SK-N-SH (cell line): ENCODE measurements around the gene RYR3. TPM values are rescaled to one million over a fixed set of nuclear protein-coding genes. Genes with fewer than 3 reads are reported as not detected.

Source experiments
- CTCF ChIA-PET: fragments of 300-600, 350-600 bp; formaldehyde crosslinking; extraction: SDS; loops from one replicate; lab custom pipeline; 2021; lab: Yijun Ruan, JAX
- POLR2A ChIA-PET: fragments of 350-600 bp; sonication (Branson Sonifier 250); formaldehyde crosslinking; extraction: SDS; loops from one replicate; lab custom pipeline; 2020; ENCODE audit warnings: antibody characterized with exemption, inconsistent platforms; lab: Yijun Ruan, JAX
- DNase-seq: peaks from one replicate; pipeline ENCODE4 v3.0.0; 2012
- H2AFZ ChIP-seq: fragments of 200-600 bp; sonication (generic); 2 replicates; pipeline ENCODE4 v1.8.1; 2016; ENCODE audit warnings: antibody characterized with exemption, mild to moderate bottlenecking, low read depth
- H3F3A ChIP-seq: fragments of 200-600 bp; sonication (generic); replicated peaks from 2 replicates; pipeline ENCODE3; 2016; ENCODE audit warnings: antibody characterized with exemption, mild to moderate bottlenecking; ENCODE audit not compliant: insufficient read depth
- H3K27ac ChIP-seq, 2 experiments: fragments of 200-500 bp in 1 of 2; fragments of 200-600 bp in 1 of 2; sonication (Bioruptor generic) in 1 of 2; sonication (generic), shearing (Covaris generic) in 1 of 2; 2 replicates each; pipeline versions ENCODE4 v1.5.1 to v1.6.1; 2014 to 2016; ENCODE audit warnings: low read depth in 2 of 2, inconsistent platforms in 1 of 2, low read length in 1 of 2, mild to moderate bottlenecking in 1 of 2, mixed read lengths in 1 of 2
- H3K27me3 ChIP-seq: fragments of 200-600 bp; sonication (generic), shearing (Covaris generic); 2 replicates; pipeline ENCODE4 v1.6.1; 2016; ENCODE audit warnings: mixed run types; ENCODE audit not compliant: insufficient read depth
- H3K36me3 ChIP-seq, 2 experiments: fragments of 200-500 bp in 1 of 2; fragments of 200-600 bp in 1 of 2; sonication (Bioruptor generic) in 1 of 2; sonication (generic) in 1 of 2; replicated peaks in 1 of 2; 2 replicates each; pipeline versions ENCODE3 to v1.5.1; 2014 to 2016; ENCODE audit warnings: low read length in 1 of 2, mild to moderate bottlenecking in 1 of 2; ENCODE audit not compliant: insufficient read depth in 2 of 2, control insufficient read depth in 1 of 2
- H3K4me1 ChIP-seq, 2 experiments: fragments of 200-500 bp in 1 of 2; fragments of 200-600 bp in 1 of 2; sonication (Bioruptor generic) in 1 of 2; sonication (generic), shearing (Covaris generic) in 1 of 2; 2 replicates each; pipeline versions ENCODE4 v1.5.1 to v1.6.1; 2014 to 2016; ENCODE audit warnings: low read depth in 1 of 2, low read length in 1 of 2, mixed run types in 1 of 2; ENCODE audit not compliant: insufficient read depth in 2 of 2, control insufficient read depth in 1 of 2
- H3K4me2 ChIP-seq: fragments of 200-600 bp; sonication (generic), shearing (Covaris generic); 2 replicates; pipeline ENCODE4 v1.6.1; 2017; ENCODE audit warnings: mixed run types
- H3K4me3 ChIP-seq, 2 experiments: fragments of 200-500 bp in 1 of 2; fragments of 200-600 bp in 1 of 2; sonication (Bioruptor generic) in 1 of 2; sonication (generic), shearing (Covaris generic) in 1 of 2; 2 replicates each; pipeline versions ENCODE4 v1.5.1 to v1.8.1; 2014 to 2016; ENCODE audit warnings: low read depth in 2 of 2, inconsistent platforms in 1 of 2, low read length in 1 of 2, mild to moderate bottlenecking in 1 of 2, mixed read lengths in 1 of 2, moderate library complexity in 1 of 2
- H3K79me2 ChIP-seq: fragments of 200-600 bp; sonication (generic); 2 replicates; pipeline ENCODE4 v1.8.1; 2017; ENCODE audit warnings: mild to moderate bottlenecking; ENCODE audit not compliant: insufficient read depth
- H3K9ac ChIP-seq: fragments of 200-600 bp; sonication (generic); 2 replicates; pipeline ENCODE4 v1.6.1; 2017; ENCODE audit warnings: mixed run types
- H3K9me2 ChIP-seq: fragments of 200-600 bp; sonication (generic); 2 replicates; pipeline ENCODE4 v1.6.1; 2017; ENCODE audit warnings: mixed run types
- H3K9me3 ChIP-seq: fragments of 200-600 bp; sonication (generic); 2 replicates; pipeline ENCODE4 v1.6.1; 2017; ENCODE audit warnings: mixed run types, mild to moderate bottlenecking, moderate library complexity
- H4K20me1 ChIP-seq: fragments of 200-600 bp; sonication (generic); 2 replicates; pipeline ENCODE4 v1.6.1; 2017; ENCODE audit warnings: mild to moderate bottlenecking, mixed run types; ENCODE audit not compliant: insufficient read depth
- ELF1 ChIP-seq: IDR thresholded peaks from 2 replicates; pipeline ENCODE4 v1.4.0; 2012
- FOSL2 ChIP-seq: IDR thresholded peaks from 2 replicates; pipeline ENCODE4 v1.4.0; 2012; ENCODE audit warnings: low read depth, mild to moderate bottlenecking, moderate library complexity, borderline replicate concordance
- FOXJ3 ChIP-seq: sonication (generic); formaldehyde crosslinking; IDR thresholded peaks from 2 replicates; pipeline ENCODE4 v1.5.1; 2020; ENCODE audit warnings: mild to moderate bottlenecking, missing genetic modification reagents
- GABPA ChIP-seq: IDR thresholded peaks from 2 replicates; pipeline ENCODE4 v1.4.0; 2012; ENCODE audit warnings: low read depth, mild to moderate bottlenecking
- GATA2 ChIP-seq: sonication (generic); formaldehyde crosslinking; IDR thresholded peaks from 2 replicates; pipeline ENCODE4 v1.5.0; 2020; ENCODE audit warnings: mild to moderate bottlenecking, missing genetic modification reagents
- JUND ChIP-seq: IDR thresholded peaks from 2 replicates; pipeline ENCODE4 v1.4.0; 2012
- MEF2A ChIP-seq: IDR thresholded peaks from 2 replicates; pipeline ENCODE4 v1.4.0; 2012; ENCODE audit warnings: low read depth, borderline replicate concordance
- MXI1 ChIP-seq: IDR thresholded peaks from 2 replicates; pipeline ENCODE4 v1.6.1; 2012; ENCODE audit warnings: mild to moderate bottlenecking, low read depth, low read length, improper control_type of control experiment
- NFIC ChIP-seq: IDR thresholded peaks from 2 replicates; pipeline ENCODE4 v1.4.0; 2012; ENCODE audit warnings: borderline replicate concordance
- POLR2AphosphoS5 ChIP-seq: IDR thresholded peaks from 2 replicates; pipeline ENCODE4 v1.6.1; 2012; ENCODE audit warnings: low read depth, low read length
- RAD21 ChIP-seq: IDR thresholded peaks from 2 replicates; pipeline ENCODE4 v1.6.1; 2012; ENCODE audit warnings: mild to moderate bottlenecking, low read length
- RFX5 ChIP-seq: IDR thresholded peaks from 2 replicates; pipeline ENCODE4 v1.6.1; 2012; ENCODE audit warnings: mild to moderate bottlenecking, improper control_type of control experiment, low read length
- SMC3 ChIP-seq: IDR thresholded peaks from 2 replicates; pipeline ENCODE4 v1.6.1; 2012; ENCODE audit warnings: low read depth, low read length, improper control_type of control experiment
- TCF12 ChIP-seq: IDR thresholded peaks from 2 replicates; pipeline ENCODE4 v1.4.0; 2012
- WGBS: methylation state at CpG from one replicate; pipeline ENCODE4 v1.1.6; 2017; ENCODE audit warnings: low lambda C conversion rate; 5-methylcytosine and 5-hydroxymethylcytosine counted together
- polyA plus RNA-seq, 3 experiments: library from polyadenylated mRNA; depleted of rRNA; stranded (reverse); fragments of >200 nt; gene quantifications; 2 replicates each; pipeline ENCODE4 v1.2.3, GENCODE V29; 2012

RYR3 gene
- polyA plus RNA-seq, 1 of the 3 experiments (the other 2 are of a cell fraction), result 0.02 TPM

- WGBS, result 98% methylated on average over 6 of the region's 6 CpGs
- H3K9ac ChIP-seq, result no peak overlapping the region
- ChIA-PET CTCF (interaction anchor here (1.0 kb wide), 1 partner anchor 24 kb away, joined by 3 read pairs; no protein-coding TSS in a partner anchor), POLR2A (no interaction called here)
- no peaks in the 10 kb centered on the region for H3K36me3 ChIP-seq
- H3F3A ChIP-seq, result peaks cover 4% of the 10 kb centered on the region
- H4K20me1 ChIP-seq, result no peaks in the 10 kb centered on the region
- no peaks in the 10 kb centered on the region for H3K27me3 ChIP-seq
- peaks cover 3 to 5% of the 10 kb centered on the region in 2 experiments; a peak in 2 of 4 replicates for H3K4me1 ChIP-seq
- H3K79me2 ChIP-seq, result no peaks in the 10 kb centered on the region
- DNase-seq, result no peak
- no peak overlapping the region for H3K4me3 ChIP-seq
- H3K9me2 ChIP-seq, result no peaks in the 10 kb centered on the region
- no peak overlapping the region for H3K4me2 ChIP-seq
- no peak overlapping the region for H3K27ac ChIP-seq
- no peaks in the 10 kb centered on the region for H3K9me3 ChIP-seq
- no peak for TF ChIP-seq SMC3
- no peak for TF ChIP-seq RAD21
- TF ChIP-seq ELF1, result no peak
- TF ChIP-seq MEF2A, result no peak
- no peak for TF ChIP-seq GATA2 (CRISPR knock-in tag)
- no peak for TF ChIP-seq FOSL2
- no peak overlapping the region for H2AFZ ChIP-seq
These were observed 583.4 kb downstream of the RYR3 start for GRCh38 chr15:33894193-33894592.

DNA sequence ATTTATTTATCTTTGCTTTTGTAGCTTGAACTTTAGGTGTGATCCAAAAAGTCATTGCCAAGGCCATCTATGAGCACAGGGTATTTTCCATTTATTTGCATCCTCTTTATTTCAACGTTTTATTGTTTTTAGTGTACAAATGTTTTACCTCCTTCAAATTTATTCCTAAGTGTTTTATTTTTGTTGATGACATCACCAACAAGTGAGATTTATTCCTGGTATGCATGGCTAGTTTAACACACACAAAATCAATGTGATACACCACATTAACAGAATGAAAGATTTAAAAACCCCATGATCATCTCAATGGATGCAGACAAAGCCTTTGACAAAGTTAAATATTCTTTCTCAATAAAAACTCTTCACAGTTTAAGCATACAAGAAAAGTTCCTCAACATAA, 591.3 kb downstream of the RYR3 start:
- no peak overlapping the region for H3K27ac ChIP-seq
- TF ChIP-seq JUND, result no peak
- TF ChIP-seq ELF1, result no peak
- TF ChIP-seq, all 33 proteins: peak for 0
- Histone ChIP-seq H3K9ac (no peak overlapping the region), H3K9me3 (no peaks in the 10 kb centered on the region), H3K79me2 (no peaks in the 10 kb centered on the region), H3K4me1 (peaks cover 3 to 6% of the 10 kb centered on the region in 2 experiments; a peak in 3 of 4 replicates), H3K4me3 (no peak overlapping the region), H3K36me3 (no peaks in the 10 kb centered on the region), H2AFZ (no peak overlapping the region), H3K27me3 (no peaks in the 10 kb centered on the region), H4K20me1 (no peaks in the 10 kb centered on the region), H3F3A (peaks cover 6% of the 10 kb centered on the region), H3K9me2 (no peaks in the 10 kb centered on the region), H3K4me2 (no peak overlapping the region)
- ChIA-PET CTCF (no interaction called here), POLR2A (no interaction called here)
- 0% methylated on average over 1 of the region's 1 CpG for WGBS
- no peak for DNase-seq

DNA sequence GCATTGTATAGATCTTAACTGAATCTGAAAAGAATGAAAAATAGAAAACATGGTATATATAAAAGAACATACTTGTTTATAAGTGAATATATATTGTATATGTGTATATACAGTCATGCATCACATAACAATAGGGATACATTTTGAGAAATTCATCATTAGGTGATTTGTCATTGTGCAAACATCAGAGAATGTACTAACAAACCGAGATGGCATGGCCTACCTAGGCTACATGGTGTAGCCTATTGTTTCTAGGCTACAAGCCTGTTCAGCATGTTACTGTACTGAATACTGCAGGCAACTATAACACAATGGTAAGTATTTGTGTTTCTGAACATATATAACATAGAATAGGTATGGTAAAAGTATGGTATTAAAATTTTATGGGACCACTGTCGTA, 592.9 kb downstream of the RYR3 start:
- Histone ChIP-seq H3K36me3 (no peaks in the 10 kb centered on the region), H3K9ac (no peak overlapping the region), H3K27me3 (no peaks in the 10 kb centered on the region), H3K4me1 (peaks cover 0 to 12% of the 10 kb centered on the region in 2 experiments), H3K4me3 (no peak overlapping the region), H3K4me2 (no peak overlapping the region), H3K9me2 (no peaks in the 10 kb centered on the region), H4K20me1 (no peaks in the 10 kb centered on the region), H2AFZ (no peak overlapping the region), H3K79me2 (no peaks in the 10 kb centered on the region), H3F3A (peaks cover 13% of the 10 kb centered on the region), H3K9me3 (no peaks in the 10 kb centered on the region), H3K27ac (no peak overlapping the region)
- WGBS, result 78% methylated on average over 2 of the region's 2 CpGs
- DNase-seq, result no peak
- CTCF ChIA-PET, result no interaction called here
- POLR2A ChIA-PET, result no interaction called here
- TF ChIP-seq GATA2 (CRISPR knock-in tag) (no peak), RFX5 (no peak), SMC3 (no peak), POLR2AphosphoS5 (no peak), FOXJ3 (CRISPR knock-in tag) (no peak), TCF12 (no peak), GABPA (no peak), MXI1 (no peak), NFIC (no peak), JUND (no peak)
